Mucosa of stomach (tissue), 1 donor: ENCODE results near the gene ERMAP.
"Not testable (repeated sequence)": the region's sequence is repeated elsewhere in the genome, so short reads cannot be mapped to it uniquely, and the experiment has no call there.

ENCODE experiments used
- H3K27me3 ChIP-seq: one replicate; pipeline ENCODE4 v1.7.0; 2013; ENCODE audit warnings: mild to moderate bottlenecking, low read length; ENCODE audit not compliant: control insufficient read depth, insufficient read depth
- H3K36me3 ChIP-seq: one replicate; pipeline ENCODE4 v1.7.0; 2013; ENCODE audit warnings: low read length; ENCODE audit not compliant: control insufficient read depth, insufficient read depth
- H3K4me1 ChIP-seq: one replicate; pipeline ENCODE4 v1.7.0; 2013; ENCODE audit warnings: mild to moderate bottlenecking, low read length; ENCODE audit not compliant: control insufficient read depth, insufficient read depth
- H3K4me3 ChIP-seq: one replicate; pipeline ENCODE4 v1.7.0; 2013; ENCODE audit warnings: low read length
- H3K9ac ChIP-seq: one replicate; pipeline ENCODE4 v1.7.0; 2013; ENCODE audit warnings: mild to moderate bottlenecking, low read length, moderate library complexity
- H3K9me3 ChIP-seq: one replicate; pipeline ENCODE4 v1.7.0; 2013; ENCODE audit warnings: mild to moderate bottlenecking, low read length, moderate library complexity; ENCODE audit not compliant: control insufficient read depth
- donor health status: Pancreatic carcinoma.

ERMAP gene

DNA sequence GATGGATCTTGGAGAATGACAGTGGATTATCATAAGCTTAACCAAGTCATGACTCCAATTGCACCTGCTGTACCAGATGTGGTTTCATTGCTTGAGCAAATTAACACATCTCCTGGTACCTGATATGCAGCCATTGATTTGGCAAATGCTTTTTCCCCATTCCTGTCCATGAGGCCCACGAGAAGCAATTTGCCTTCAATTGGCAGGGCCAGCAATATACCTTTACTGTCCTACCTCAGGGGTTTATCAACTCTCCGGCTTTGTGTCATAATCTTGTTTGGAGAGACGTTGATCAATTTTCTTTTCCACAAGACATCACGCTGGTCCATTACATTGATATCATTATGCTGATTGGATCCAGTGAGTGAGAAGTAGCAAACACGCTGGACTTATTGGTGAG, 49.6 kb downstream of the ERMAP start:
- H3K9ac ChIP-seq: no peak overlapping the region
- H3K4me1 ChIP-seq: no peaks in the 10 kb centered on the region
- no peak overlapping the region for H3K4me3 ChIP-seq
- H3K36me3 ChIP-seq: no peaks in the 10 kb centered on the region
- H3K27me3 ChIP-seq: peaks cover 5% of the 10 kb centered on the region
- no peaks in the 10 kb centered on the region for H3K9me3 ChIP-seq

DNA sequence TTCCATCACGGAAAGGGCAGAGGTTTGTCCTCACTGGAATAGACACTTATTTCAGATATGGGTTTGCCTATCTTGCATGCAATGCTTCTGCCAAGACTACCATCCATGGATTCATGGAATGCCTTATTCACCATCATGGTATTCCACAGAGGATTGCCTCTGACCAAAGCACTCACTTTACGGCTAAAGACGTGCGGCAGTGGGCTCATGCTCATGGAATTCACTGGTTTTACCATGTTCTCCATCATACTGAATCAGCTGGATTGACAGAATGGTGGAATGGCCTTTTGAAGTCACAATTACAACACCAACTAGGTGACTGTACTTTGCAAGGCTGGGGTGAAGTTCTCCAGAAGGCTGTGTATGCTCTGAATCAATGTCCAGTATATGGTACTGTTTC, 51.5 kb downstream of the ERMAP start:
- H3K27me3 ChIP-seq, H3K4me1 ChIP-seq, H3K9ac ChIP-seq, H3K9me3 ChIP-seq, H3K36me3 ChIP-seq, H3K4me3 ChIP-seq: not testable (repeated sequence)

DNA sequence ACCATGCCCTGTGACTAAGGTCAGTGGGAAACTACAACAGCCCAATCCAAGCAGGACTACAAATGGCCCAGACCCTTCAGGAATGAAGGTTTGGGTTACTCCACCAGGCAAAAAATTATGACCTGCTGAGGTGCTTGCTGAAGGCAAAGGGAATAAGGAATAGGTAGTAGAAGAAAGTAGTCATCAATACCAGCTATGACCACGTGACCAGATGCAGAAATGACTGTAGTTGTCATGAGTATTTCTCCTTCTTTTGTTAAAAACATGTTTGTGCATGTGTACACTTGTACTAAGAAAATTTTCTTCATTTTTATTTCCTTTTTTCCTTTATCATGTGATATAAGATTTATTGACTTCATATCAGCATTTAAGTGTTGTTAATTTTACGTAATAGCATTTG, 52.3 kb downstream of the ERMAP start:
- H3K4me1 ChIP-seq, H3K9ac ChIP-seq: not testable (repeated sequence)

DNA sequence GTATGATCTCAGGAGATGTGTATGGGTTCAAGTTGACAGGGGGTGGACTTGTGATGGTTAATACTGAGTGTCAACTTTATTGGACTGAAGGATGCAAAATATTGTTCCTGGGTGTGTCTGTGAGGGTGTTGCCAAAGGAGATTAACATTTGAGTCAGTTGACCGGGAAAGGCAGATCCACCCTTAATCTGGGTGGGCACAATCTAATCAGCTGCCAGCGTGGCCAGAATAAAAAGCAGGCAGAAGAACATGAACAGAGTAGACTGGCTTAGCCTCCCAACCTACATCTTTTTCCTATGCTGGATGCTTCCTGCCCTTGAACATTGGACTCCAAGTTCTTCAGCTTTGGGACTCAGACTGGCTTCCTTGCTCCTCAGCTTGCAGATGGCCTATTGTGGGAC, 52.8 kb downstream of the ERMAP start:
- H3K4me1 ChIP-seq, H3K36me3 ChIP-seq, H3K4me3 ChIP-seq, H3K9me3 ChIP-seq, H3K9ac ChIP-seq, H3K27me3 ChIP-seq: not testable (repeated sequence)

More for the DNA sequence above, 52.3 kb downstream of the ERMAP start:
- not testable (repeated sequence) for H3K4me3 ChIP-seq, H3K36me3 ChIP-seq, H3K9me3 ChIP-seq, H3K27me3 ChIP-seq

DNA sequence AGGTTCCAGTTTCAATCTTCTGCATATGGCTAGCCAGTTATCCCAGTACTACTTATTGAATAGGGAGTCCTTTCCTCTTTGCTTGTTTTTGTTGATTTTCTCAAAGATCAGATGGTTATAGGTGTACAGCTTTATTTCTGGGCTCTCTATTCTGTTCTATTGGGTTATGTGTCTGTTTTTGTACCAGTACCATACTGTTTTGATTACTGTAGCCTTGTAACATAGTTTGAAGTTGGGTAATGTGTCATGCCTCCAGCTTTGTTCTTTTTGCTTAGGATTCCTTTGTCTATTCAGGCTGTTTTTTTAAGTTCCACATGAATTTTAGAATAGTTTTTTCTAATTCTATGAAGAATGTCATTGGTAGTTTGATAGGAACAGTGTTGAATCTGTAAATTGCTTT, 56.2 kb downstream of the ERMAP start:
- not testable (repeated sequence) for H3K4me3 ChIP-seq, H3K36me3 ChIP-seq, H3K27me3 ChIP-seq, H3K9ac ChIP-seq, H3K4me1 ChIP-seq, H3K9me3 ChIP-seq

DNA sequence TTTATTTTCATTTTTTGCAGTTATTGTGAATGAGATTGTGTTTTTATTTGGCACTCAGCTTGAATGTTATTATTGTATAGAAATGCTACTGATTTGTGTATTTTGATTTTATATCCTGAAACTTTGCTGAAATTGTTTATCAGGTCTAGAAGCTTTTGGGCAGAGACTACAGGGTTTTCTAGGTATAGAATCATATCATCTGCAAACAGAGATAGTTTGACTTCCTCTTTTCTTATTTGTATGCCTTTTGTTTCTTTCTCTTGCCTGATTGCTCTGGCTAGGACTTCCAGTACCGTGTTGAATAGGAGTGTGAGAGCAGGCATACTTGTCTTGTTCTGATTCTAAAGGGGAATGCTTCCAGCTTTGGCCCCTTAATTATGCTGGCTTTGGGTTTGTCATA, 56.7 kb downstream of the ERMAP start:
- Histone ChIP-seq H3K4me3 (no peak overlapping the region), H3K4me1 (no peaks in the 10 kb centered on the region), H3K36me3 (no peaks in the 10 kb centered on the region), H3K9ac (no peak overlapping the region), H3K9me3 (no peaks in the 10 kb centered on the region), H3K27me3 (peaks cover 6% of the 10 kb centered on the region)

DNA sequence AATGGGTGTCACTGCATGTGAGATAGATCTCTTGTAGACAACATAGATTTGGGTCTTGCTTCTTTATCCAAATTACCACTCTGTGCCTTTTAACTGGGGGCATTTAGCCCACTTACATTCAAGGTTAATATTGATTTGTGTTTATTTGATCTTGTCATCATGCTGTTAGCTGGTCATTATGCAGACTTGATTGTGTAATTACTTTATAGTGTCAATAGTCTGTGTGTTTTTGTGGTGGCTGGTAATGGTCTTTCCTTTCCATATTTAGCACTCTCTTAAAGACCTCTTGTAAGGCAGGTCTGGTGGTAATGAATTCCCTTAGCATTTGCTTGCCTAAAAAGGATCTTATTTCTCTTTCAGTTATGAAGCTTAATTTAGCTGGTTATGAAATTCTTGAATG, 59.1 kb downstream of the ERMAP start:
- no peaks in the 10 kb centered on the region for H3K36me3 ChIP-seq
- no peak overlapping the region for H3K4me3 ChIP-seq
- no peaks in the 10 kb centered on the region for H3K9me3 ChIP-seq
- no peaks in the 10 kb centered on the region for H3K4me1 ChIP-seq
- peaks cover 6% of the 10 kb centered on the region for H3K27me3 ChIP-seq
- no peak overlapping the region for H3K9ac ChIP-seq

DNA sequence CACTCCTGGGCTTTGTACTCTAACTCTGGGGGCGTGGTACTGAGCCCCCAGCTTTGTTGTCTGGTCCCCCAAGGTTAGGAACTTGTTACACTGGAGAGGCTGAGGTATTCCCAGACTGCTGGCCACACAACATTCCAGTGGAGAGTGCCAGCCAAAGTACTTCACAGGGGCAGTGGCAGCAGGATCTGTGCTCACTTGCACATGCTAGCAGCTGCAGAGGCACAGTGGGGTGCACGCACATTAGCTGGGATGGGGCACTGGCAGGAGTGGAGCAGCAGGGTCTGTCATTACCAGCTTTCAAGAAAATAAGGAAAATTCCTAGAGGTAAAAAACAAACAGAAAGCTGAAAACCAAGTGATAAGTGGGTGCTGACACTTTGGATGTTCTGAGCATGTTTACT, 60.5 kb downstream of the ERMAP start:
- no peaks in the 10 kb centered on the region for H3K9me3 ChIP-seq
- H3K36me3 ChIP-seq: no peaks in the 10 kb centered on the region
- H3K4me1 ChIP-seq: no peaks in the 10 kb centered on the region
- no peak overlapping the region for H3K9ac ChIP-seq
- H3K4me3 ChIP-seq: no peak overlapping the region
- H3K27me3 ChIP-seq: peaks cover 6% of the 10 kb centered on the region

DNA sequence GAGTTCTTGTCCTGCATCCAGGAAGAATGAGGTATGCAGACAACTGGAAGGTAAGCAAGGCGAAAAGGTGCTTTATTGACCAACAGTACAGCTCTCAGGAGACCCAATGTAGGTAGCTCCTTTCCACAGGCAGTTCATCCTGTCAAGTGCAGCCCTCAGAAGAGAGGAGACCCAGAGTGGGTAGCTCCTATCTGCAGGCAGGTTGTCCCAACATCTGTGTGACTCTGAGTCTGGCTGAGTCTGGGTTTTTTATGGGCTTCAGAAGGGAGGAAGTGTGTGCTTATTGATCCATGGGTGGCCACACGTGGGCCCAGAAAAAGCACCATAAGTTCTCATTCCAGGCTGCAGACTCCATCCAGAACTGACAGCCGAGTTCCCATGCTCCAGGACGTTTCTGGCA, 63.5 kb downstream of the ERMAP start:
- no peaks in the 10 kb centered on the region for H3K4me1 ChIP-seq
- H3K4me3 ChIP-seq: no peak overlapping the region
- H3K36me3 ChIP-seq: no peaks in the 10 kb centered on the region
- H3K9ac ChIP-seq: no peak overlapping the region
- H3K27me3 ChIP-seq: peaks cover 6% of the 10 kb centered on the region
- H3K9me3 ChIP-seq: no peaks in the 10 kb centered on the region

DNA sequence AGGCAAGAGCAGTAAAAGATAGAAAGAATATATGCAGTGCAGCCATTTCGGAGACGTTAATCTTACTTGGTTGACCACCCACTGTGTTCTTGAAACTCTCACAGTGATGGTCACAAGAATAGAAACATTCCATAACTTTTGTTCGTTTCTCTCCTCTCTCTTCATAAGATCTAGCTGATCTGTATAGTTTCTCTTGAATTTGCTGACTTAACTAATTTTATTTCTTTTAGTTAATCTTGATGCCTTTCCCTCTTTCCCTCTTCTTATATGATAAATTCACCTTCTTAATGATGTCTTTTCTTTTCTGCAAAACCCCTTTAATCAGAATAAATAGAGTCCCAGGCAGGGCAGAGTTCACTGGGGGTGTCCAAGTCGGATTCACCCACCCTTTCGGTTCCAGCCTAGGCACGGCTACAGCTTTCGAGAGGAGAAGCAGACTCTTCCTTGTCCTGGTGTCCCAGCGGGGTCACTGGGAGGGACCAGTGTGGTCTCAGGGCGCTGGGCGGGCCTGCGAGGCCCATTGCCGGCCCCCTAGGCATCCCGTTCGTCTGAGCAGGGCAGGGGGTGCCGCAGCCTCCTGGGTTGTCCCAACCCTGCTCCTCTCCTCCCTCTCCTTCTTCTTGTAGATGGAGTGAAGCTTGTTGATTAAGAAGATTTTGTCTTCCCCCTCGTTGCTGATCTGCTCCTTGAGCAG, 69.3 kb downstream of the ERMAP start:
- no peaks in the 10 kb centered on the region for H3K36me3 ChIP-seq
- no peaks in the 10 kb centered on the region for H3K4me1 ChIP-seq
- H3K4me3 ChIP-seq: no peak overlapping the region
- no peaks in the 10 kb centered on the region for H3K9me3 ChIP-seq
- H3K27me3 ChIP-seq: no peaks in the 10 kb centered on the region
- H3K9ac ChIP-seq: no peak overlapping the region

DNA sequence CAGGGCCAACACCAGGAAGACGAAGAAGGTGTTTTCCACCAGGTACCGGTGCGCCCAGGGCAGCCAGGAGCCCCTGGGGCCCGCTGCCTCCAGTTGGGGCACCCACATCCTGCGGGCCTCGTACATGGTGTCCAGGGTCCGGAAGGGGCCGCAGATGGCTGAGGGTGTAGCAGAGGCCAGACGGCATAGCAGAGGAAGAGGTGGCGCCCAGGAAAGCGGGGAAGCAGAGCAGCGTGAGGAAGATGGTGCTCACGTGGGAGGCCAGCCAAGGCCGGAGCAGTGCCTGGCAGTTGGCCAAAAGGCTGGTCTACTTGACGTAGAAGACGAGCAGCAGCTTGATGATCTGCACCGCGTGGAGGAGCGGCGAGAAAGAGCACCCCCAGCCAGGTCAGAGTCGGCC, 69.9 kb downstream of the ERMAP start:
- no peaks in the 10 kb centered on the region for H3K27me3 ChIP-seq
- no peaks in the 10 kb centered on the region for H3K4me1 ChIP-seq
- no peak overlapping the region for H3K9ac ChIP-seq
- no peak overlapping the region for H3K4me3 ChIP-seq
- H3K9me3 ChIP-seq: no peaks in the 10 kb centered on the region
- no peaks in the 10 kb centered on the region for H3K36me3 ChIP-seq

DNA sequence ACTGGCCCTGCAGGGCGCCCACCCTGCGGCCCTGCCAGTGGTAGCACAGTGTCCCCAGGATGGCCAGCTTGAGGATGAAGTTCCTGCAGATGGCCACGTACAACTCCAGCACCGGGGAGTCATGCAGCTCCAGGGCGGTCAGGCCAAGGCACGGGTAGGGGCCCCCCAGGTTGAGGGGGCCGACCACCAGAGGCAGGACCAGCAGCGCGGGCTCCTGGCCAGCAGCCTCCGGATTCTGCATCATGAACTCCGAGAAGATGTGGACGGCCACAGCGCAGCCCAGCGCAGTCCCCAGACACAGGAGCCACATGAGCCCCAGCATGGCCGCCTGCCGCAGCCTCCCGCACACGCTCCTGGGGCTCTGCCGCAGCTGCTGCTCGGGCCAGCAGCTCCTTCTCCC, 70.4 kb downstream of the ERMAP start:
- no peaks in the 10 kb centered on the region for H3K9me3 ChIP-seq
- no peaks in the 10 kb centered on the region for H3K27me3 ChIP-seq
- H3K9ac ChIP-seq: no peak overlapping the region
- H3K4me3 ChIP-seq: no peak overlapping the region
- no peaks in the 10 kb centered on the region for H3K36me3 ChIP-seq
- no peaks in the 10 kb centered on the region for H3K4me1 ChIP-seq

DNA sequence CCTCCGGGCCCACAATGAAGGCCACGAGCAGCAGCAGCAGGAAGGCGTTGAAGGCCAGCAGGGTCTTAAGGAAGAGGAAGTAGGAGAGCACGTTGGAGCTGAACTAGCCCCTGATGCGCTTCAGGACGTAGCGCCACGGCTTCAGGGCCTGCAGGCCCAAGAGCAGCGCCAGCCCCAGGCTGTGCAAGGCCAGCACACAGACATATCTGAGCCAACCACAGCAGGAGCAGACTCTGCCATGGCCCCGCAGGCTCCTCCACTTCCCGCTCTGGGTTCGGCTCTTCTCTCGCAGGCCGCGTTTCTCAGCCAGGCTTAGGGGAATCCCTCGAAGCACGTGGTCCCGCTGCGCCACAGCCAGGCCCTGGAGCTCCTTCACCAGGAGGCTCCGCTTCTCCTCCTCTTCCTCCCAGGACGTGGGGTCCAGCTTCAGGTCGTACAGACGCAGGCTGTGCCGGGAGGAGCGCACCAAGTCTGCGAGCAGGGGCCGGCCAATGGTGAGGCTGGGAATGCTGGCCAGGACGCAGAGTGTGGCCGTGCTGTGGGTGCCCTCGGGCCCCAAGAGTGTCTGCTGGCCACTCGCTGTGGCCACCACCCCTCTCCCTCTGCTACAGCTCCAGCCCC, 71.2 kb downstream of the ERMAP start:
- H3K4me3 ChIP-seq: no peak overlapping the region
- H3K36me3 ChIP-seq: no peaks in the 10 kb centered on the region
- H3K9me3 ChIP-seq: no peaks in the 10 kb centered on the region
- H3K9ac ChIP-seq: no peak overlapping the region
- H3K4me1 ChIP-seq: no peaks in the 10 kb centered on the region
- peaks cover 3% of the 10 kb centered on the region for H3K27me3 ChIP-seq
